ENCODE data around the gene SCGB2A2.

The SCGB2A2 gene

DNA sequence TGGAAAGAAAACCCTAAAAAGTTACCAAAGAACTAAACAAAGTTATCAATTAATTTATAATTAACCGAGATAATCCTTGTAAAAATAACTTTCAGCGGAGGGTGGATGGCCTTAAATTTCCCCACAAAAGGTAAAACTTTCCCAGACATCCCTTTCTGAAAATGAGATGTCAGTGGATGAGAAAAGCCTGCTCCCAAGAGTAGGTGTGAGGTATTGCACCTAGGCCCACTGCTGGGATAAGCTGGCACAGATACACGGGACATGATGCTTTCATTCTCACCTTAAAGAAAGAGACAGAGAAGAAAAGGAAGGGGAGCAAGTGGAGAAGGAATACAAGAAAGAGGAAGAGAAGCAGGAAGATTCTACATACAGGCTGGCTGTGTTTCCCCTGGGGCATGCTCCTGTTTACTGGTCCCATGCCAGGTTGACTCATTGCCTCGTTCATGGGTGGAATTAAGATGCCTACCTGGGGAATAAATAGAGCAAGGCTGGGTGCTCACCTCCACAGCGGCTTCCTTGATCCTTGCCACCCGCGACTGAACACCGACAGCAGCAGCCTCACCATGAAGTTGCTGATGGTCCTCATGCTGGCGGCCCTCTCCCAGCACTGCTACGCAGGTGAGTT lies at the start of gene SCGB2A2:
TSS of gene SCGB2A2 (plus strand) at position 505 of the 625 bp plus-strand sequence. CDS start at position 564, 59 bp downstream.
- DNase-seq (ENCODE audit: low read depth): no peak

GRCh38 chr11:62221498-62221897 lies 48.5 kb upstream of the SCGB2A2 start:
- DNase-seq (ENCODE audit: low read depth): no peak

GRCh38 chr11:62223095-62223494 lies 46.9 kb upstream of the SCGB2A2 start:
- no peak for DNase-seq (ENCODE audit: low read depth)

GRCh38 chr11:62233730-62234129 lies 36.2 kb upstream of the SCGB2A2 start:
- DNase-seq (ENCODE audit: low read depth): no peak

GRCh38 chr11:62236187-62236586 lies 33.8 kb upstream of the SCGB2A2 start:
- no peak for DNase-seq (ENCODE audit: low read depth)

DNA sequence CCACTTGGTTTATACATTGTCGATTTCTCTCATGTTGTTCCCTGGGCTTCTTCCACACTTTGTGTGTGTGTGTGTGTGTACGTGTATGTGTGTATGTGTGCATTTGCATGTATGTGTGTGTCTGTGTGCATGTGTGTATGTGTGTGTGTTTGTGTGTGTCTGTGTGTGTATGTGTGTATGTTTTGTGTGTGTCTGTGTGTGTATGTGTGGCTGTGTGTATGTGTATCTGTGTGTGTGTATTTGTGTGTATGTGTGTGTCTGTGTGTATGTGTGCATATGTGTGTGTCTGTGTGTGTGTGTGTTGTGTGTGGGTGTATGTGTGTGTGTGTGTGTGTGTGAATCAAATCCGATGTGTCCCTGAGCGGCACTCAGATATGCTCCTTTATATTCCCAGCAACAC lies 32.5 kb upstream of the SCGB2A2 start:
- no peak for DNase-seq (ENCODE audit: low read depth)

DNA sequence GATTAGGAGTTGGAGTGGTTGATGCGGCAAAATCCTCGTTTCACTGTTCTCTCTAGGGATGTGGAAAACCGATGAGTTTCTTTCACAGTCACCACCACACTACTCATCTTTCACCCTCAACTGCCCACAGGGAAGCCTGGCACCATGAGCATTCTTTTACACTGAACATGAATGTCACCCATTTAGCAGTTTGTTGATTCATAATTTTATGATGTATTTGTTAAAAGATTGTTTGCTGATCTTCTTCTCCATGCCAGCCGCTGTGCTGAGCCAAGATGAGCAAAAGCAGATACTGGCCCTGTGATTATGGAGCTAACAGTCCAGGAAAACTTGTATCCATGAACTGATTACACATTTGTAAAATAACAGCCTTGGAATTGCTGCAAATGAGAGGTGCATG lies 31.8 kb upstream of the SCGB2A2 start:
- no peak for DNase-seq (ENCODE audit: low read depth)

DNA sequence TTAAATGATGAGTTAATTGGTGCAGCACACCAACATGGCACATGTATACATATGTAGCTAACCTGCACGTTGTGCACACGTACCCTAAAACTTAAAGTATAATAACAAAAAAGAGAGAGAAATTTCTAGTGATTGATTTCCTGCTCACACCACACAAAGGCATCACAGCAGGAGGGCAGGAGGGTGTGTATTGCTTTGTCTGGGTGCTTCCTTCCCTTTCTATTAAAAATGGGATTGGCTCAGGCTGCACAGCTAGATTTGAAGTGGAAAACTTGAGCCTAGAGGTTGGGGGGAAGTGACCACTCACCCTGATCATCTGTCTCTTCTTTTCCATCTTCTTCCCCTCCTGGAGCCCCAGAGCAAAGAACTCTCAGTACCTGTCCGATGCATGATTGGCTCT lies 28.9 kb upstream of the SCGB2A2 start:
- DNase-seq (ENCODE audit: low read depth): no peak

DNA sequence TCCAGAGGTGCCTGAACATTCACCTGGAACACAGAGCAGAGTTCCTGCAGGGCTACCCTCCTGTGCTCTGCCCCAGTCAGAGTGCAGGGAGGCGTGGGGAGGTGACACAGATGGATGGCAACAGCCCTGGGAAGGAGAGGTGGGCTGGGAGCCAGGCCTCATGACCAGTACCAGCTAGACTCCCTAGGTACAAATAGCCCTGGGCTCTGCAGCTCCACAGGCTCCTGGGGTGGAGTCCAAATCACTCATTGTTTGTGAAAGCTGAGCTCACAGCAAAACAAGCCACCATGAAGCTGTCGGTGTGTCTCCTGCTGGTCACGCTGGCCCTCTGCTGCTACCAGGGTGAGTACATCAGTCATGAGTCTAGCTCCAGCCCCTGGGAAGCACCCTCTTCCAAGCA lies 27.9 kb upstream of the SCGB2A2 start, which contains the start of gene SCGB1D2:
TSS of gene SCGB1D2 (plus strand) at position 219 of the 400 bp plus-strand sequence. CDS start at position 288, 69 bp downstream.
- DNase-seq (ENCODE audit: low read depth): no peak

DNA sequence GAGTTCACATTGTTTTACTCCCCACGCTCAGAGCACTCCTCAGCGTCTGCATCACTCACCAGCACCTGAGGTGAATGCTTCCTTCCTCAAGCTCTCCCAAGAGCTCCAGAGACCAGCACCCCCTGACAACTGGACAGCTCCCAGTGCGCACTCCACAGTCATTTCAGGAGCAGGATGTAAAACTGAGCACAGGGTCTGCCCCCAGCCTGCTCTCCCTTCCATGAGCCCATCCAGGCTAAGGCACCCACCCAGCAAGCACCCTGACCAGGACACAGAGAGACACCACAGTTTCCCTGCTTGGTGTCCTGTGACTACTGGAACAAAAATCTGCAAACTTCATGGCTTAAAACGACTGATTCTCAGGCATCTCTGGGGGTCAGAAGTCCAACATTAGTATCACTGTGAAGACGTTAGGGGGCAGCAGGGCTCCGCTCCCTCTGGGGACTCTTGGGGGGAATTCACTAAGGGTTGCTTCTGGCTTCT lies 24.6 kb upstream of the SCGB2A2 start:
- DNase-seq (ENCODE audit: low read depth): no peak

GRCh38 chr11:62251698-62252097 lies 18.3 kb upstream of the SCGB2A2 start:
- DNase-seq (ENCODE audit: low read depth): no peak

DNA sequence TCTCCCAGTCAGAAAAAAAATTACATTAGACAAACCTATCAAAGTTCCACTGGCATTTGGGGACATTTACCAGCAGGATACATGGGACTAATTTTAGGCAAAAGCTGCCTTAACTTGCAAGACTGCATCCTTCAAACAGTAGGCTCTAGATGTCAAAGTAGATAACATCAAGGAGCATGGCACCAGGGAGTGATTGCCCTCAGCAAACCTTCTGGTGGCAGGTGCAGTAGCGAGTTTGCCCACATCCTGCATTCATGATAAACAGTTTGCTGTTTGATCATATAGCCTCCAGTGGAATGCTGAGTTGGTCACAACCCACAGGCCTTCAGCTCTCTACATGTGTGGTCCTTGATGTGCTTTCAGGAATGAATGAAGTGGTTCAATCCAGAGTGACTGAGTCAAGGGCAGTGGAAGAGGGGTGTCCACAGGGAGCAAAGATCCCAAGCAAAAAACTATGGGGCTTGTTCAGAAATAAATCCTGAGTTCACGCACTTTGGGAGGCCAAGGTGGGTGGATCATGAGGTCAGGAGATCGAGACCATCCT lies 15.9 kb upstream of the SCGB2A2 start:
- DNase-seq (ENCODE audit: low read depth): no peak

GRCh38 chr11:62256281-62256680 lies 13.7 kb upstream of the SCGB2A2 start:
- no peak for DNase-seq (ENCODE audit: low read depth)

DNA sequence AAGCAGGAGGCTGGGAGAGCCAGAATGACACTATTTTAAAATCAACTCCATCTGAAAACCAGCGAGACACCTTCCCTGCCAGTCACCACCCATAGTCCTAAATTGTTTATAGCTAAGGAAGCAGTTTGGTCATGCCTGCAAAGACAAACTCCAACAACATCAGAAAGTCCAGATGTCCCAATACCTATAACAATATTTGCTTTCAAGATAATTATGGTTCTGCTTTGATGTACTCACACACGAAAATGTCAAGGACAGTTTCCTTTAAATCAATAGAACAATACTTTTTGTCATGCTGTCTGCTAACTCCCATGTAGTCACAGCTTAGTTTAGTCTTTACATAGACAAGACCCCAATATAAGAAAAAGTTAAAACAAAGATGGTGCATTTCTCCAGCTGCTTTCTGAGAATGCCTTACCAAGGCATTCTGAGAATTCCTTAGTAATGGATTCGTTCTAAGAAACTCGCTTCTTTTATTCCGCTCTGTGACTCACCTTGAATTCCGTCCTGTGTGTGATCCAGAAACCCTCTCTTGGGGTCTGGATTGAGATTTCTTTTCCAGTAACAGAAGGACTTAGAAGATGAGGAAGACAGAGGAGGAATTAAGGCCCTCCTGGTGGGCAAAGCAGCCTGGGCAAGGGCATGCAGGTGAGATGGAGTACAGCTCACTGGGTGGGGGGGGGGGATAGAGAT lies 9.6 kb upstream of the SCGB2A2 start:
- DNase-seq (ENCODE audit: low read depth): no peak

- no peak for DNase-seq (ENCODE audit: low read depth)
Observed at GRCh38 chr11:62264004-62264403, 6.0 kb upstream of the SCGB2A2 start.

DNA sequence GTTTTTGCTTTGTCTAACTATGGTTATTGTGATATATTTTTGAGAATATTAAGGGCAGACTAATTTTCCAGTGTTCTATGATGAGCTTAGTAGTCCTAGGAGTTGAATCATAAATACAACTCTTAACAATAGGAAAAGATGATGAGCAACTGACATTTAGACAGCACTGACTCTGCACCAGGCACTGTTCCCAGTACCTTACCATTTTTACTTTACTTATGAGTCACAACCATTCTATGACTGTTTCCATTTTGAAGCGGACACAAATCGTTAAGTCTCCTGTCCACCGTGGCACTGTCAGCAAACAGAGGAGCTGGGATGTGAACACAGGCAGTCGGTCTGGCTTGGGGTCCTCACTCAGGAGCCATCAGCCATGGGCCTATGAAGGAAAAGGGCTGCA lies 3.4 kb upstream of the SCGB2A2 start:
- peak; percentile 32 for DNase-seq (ENCODE audit: low read depth)

- DNase-seq (ENCODE audit: low read depth): no peak
Observed at GRCh38 chr11:62267050-62267449, 2.9 kb upstream of the SCGB2A2 start.

- DNase-seq (ENCODE audit: low read depth): no peak
Observed at GRCh38 chr11:62267576-62267975, 2.4 kb upstream of the SCGB2A2 start.

DNA sequence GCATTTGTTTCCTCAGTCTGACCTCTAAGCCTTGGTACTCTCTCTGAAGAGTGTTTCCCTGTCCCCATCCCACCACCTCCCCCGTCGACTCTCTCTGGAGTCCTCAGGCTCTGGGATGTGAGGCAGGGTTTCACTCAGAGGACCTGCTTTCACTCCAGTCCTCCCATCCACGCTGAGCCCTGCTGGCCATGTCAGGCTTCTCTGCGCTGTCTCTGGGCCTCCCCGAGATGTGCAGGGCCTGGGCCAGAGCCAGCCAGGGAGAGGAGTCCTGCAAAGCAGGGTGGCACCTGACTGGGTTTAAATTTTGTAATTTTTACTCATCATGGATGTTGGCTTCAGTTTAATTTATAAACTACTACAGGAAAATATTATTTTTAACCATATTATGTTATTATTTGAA lies 3.3 kb downstream of the SCGB2A2 start:
- no peak for DNase-seq (ENCODE audit: low read depth)

DNA sequence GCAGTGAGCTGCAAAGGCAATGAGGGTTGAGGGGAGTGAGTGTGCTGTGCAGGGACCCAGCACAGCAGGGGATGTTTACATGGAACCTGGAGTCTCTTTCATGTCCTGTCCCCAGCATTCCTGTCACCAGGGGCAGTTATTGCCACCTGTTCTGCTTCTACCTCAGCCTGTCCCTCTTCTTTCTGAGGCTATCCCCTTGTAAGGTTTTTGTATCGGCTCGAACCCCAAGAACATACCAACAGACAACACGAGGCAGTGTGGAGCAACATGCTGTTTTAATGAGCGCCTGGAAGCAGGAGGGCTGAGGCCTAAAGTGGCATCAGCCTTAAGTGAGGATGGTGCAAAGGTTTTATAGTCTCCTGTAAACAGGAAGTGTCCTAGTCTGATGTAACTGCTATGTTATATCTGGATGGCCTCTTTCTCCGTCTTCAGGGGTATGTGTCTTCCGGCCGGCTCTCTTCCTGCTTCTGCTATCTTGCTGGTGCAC lies 3.9 kb downstream of the SCGB2A2 start:
- DNase-seq (ENCODE audit: low read depth): no peak

GRCh38 chr11:62280452-62280851 lies 10.5 kb downstream of the SCGB2A2 start:
- no peak for DNase-seq (ENCODE audit: low read depth)

GRCh38 chr11:62295504-62295903 lies 25.5 kb downstream of the SCGB2A2 start:
- DNase-seq (ENCODE audit: low read depth): peak; percentile 2

GRCh38 chr11:62298975-62299374 lies 29.0 kb downstream of the SCGB2A2 start, which contains the start of gene SCGB1D4:
Gene SCGB1D4 (minus strand): TSS chr11:62299075. CDS start chr11:62299010, 65 bp downstream.
- DNase-seq (ENCODE audit: low read depth): no peak
